Activated T-helper 1 cell treated with anti-CD3 and anti-CD28 coated beads, Interleukin-2, amount 50 U/mL, for 16 hours (primary cell): ENCODE results near the gene HLA-E.
"Not testable (repeated sequence)": the region's sequence is repeated elsewhere in the genome, so short reads cannot be mapped to it uniquely, and the experiment has no call there.

Experiments used
- DNase-seq, 2 donors: peaks; one replicate each; pipeline ENCODE4 v3.0.0-alpha.2; 2020; ENCODE audit warnings: low read depth in 1 of 2, low spot score in 1 of 2

HLA-E gene

DNA sequence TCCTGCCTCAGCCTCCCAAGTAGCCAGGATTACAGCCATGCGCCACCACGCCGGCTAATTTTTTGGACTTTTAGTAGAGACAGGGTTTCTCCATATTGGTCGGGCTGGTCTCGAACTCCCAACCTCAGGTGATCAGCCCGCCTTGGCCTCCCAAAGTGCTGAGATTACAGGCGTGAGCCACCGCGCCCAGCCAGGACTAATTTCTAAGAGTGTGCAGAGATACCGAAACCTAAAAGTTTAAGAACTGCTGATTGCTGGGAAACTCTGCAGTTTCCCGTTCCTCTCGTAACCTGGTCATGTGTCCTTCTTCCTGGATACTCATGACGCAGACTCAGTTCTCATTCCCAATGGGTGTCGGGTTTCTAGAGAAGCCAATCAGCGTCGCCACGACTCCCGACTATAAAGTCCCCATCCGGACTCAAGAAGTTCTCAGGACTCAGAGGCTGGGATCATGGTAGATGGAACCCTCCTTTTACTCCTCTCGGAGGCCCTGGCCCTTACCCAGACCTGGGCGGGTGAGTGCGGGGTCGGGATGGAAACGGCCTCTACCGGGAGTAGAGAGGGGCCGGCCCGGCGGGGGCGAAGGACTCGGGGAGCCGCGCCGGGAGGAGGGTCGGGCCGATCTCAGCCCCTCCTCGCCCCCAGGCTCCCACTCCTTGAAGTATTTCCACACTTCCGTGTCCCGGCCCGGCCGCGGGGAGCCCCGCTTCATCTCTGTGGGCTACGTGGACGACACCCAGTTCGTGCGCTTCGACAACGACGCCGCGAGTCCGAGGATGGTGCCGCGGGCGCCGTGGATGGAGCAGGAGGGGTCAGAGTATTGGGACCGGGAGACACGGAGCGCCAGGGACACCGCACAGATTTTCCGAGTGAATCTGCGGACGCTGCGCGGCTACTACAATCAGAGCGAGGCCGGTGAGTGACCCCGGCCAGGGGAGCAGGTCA lies at the start of gene HLA-E:
Gene HLA-E (plus strand): TSS at position 429 of the 945 bp plus-strand sequence. CDS start 23 bp downstream, at position 452.
- DNase-seq = peak; percentile 62 to 77

DNA sequence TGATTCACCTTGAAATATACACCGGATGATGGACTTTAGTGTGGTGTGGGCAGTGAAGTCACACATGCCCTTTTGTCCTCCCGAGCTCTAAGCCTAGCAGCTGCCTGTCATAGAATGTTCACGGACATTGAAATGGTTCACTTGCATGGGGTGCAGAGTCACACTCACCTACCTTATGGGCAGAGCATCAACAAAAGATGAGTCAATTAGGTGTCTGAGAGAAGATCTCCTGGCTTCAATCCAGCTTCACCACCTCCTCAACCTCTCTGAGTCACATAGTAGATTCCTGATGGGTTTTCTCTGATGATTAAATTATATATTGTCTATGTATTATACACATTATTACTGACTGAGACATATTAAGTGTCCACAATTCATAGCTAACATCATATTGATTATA lies 48.1 kb upstream of the HLA-E start:
- DNase-seq = no peak

DNA sequence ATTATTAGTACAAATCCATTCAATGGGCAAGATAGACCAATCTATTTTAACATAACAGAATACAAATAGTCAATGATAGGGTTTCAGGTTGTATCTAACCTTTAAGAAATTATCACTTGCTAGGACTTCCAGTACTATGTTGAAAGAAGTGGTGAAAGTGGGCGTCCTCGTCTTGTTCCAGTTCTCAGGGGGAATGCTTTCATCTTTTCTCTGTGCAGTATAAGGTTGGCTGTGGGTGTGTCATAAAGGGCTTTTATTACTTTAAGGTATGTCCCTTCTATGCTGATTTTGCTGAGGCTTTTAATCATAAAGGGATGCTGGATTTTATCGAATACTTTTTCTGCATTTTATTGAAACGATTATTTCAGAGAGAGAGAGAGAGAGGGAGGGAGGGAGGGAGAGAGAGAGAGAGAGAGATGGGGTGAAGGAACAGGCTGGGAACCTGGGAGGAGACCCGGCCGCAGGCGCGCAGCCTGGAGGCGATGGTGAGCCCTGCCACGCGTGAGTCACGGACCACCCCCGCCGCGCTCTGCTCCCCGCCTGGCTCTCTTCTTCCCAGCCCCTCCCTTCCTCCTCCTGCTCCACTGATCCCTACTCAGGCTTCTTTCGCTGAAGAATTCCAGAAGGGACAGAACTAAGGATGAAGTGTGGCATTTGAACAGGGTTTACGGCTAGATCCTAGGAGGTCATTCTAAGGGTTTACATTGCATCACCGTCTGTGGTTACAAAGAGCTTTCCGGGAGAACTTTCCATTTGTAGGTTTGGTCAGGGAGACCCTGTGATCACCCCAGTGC lies 45.5 kb upstream of the HLA-E start:
- DNase-seq = no peak

DNA sequence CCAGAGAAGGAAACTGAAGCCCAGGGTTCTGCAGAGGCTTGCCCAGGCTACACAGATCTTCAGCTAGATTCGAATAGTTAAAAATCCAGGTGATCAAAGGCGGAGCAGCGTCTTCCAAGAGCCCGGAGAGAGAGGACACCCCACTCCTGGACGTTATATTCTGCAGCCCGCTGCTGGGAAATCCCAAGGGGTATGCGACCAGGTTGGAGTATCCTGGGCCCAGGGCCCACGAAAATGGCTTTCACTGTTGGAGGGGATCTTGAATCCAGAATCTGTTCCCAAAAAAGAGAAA lies 44.9 kb upstream of the HLA-E start:
- no peak for DNase-seq

DNA sequence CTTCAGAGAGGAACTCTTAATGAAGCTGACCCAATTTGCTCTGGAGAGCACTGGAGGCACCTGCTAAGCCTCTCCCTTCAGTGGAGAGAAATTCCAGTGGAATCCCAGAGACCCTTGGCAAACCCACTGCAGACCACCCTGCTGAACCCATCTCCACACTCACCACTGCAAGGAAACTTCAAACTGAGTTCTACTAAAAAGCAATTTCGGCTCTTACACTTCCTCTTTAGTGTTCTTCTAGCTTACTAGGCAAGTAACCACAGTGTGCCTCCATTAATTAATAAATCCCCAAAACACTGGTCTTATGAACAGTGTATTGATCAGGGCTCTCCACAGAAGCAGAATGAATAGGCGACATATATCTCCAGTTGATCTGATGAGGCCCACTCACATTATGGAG lies 43.0 kb upstream of the HLA-E start:
- no peak for DNase-seq

DNA sequence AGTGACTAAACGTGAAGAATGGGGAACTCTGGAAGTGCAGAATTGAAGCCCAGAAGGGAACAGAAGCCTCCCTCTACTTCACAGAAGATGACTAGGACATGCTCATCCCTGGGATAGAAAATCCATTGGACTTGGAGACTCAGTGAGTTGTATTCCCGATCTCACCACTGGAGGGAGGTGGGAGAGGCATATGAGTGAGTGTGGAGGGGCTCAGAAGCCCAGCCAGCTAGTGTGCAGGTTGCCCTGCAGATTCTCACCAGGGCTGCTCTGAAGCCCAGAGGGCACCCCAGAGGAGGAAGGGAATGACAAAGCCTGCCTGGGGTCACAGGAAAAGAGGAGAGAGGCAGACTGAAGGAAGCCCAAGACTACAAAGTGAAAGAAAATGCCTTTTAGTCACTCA lies 42.1 kb upstream of the HLA-E start:
- no peak for DNase-seq

DNA sequence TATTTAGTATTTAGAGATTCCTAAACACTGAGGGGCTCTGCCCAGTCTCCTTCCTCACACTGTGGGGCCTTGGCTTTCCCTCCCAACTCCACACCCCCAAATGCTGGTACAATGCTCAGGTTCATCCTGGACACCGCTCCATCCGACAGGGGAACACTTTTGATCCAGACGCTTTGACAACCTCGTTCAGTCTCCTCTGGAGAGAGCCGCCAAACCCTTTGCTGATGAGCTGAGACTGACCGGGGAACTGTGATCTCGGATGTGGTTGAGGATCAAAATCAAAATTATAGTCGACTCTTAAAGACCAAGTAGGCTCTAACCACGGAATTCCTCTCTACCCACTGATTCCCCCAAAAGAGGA lies 38.8 kb upstream of the HLA-E start:
- DNase-seq = no peak

DNA sequence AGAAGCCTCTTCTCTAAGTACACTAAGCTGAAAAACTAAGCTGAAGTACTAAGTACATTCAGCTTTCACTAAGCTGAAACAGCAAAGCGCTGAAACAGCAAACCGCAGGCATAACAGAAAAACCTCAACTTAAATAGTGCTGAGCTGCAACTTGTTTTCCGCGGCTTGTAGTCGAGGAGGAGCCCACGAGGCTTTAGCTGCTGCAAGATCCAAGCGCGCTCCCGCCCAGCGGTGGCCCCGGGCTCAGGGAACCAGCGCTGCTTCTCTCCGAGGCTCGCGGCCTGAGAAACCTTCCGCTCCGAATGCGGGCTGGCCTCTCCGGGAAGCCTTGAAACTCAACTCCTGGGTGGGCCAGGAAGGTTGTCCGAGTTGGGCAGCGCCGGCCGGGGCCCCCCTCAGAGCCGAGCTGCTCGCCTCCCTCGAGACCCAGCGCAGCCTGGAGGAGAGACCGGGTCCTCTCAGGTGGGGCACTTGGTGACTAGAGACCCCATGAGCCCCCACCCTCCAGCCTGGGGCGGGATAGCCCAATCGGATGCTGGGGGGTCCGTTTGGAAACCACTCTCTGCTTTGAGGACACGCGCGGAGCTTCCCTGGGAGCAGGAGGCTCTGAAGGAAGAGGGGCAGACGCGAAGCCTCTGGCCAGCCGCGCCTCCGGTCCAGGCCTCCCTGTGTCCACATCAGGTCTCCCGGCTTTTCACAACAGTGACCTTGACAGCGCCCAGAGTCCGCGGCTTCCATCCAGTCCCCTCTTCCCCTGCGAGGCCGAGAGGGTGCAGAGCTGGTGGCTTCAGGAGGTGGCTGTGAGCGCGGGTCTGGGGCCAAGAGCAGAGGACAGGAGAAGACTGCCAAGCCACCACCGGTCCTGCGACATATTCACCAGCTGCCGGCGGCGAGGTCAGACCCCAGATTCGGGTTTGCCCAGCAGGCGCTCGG lies 38.1 kb upstream of the HLA-E start:
- peak in 1 of 2 donors; percentile 40 for DNase-seq

DNA sequence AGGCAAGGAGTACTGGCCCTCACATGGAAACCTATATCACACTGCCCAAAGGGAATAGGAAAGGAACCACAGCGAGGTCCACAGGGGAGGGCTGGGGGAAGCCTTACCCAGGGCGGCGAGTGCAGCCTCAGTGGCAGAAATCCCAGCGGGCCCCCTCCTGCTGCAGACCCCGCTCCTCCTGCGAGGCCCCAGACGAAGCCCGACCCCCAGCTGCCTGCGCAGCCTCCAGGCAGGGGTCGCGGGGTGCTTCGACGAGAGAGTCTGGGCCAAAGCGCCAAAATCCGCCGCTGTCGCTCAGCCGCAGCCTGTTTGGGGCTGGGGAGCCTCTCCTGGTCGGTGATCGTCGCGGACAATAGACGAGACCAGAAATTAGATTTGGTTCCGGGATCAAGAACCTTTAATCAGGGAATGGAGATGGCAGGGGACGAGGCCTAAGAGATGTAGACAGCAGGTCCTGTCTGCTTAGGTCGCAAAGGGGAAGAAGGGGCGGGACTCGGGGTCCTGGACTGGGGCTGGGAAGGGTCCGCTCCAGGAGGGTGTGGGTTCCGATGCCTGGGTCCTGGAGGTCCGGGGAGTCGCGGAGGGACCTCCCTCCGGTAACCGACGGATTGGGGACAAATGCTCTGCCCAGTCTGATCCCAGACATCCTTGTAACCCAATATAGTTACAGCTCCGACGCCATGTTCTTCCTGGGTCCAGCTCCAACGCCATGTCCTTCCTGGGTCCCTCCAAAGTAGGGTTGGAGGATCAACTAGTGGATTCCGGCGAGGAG lies 36.4 kb upstream of the HLA-E start:
- DNase-seq = no peak

DNA sequence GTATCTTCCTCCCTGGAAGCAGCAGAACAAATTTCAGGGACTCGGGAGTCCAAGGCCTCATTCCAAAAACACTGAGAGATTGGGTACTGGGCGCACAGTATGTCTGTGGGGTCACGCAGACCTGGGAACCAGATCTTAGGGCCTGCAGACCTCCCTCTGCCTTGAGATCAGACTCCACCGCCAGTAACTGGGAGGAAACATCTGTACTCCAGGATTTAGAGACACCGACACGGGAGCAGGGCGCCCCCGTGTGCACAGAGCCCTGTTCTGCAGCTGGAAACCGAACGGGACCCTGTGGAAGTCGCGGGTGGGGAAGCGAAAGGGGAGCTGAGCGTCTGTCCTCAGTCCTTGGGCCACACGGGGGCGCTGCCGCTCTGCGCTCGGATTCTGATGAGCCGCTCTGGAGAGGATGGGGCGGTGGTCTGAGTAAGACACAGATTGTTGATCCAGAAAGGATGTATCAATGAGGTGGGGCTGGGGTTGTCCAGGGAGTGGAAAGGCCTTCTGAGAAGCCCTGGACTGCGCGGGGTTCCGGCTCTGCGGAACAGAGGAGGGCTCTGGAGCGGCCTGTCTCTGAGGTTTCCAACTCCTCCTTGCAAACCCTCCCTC lies 35.7 kb upstream of the HLA-E start:
- DNase-seq = peak; percentile 75 to 83

DNA sequence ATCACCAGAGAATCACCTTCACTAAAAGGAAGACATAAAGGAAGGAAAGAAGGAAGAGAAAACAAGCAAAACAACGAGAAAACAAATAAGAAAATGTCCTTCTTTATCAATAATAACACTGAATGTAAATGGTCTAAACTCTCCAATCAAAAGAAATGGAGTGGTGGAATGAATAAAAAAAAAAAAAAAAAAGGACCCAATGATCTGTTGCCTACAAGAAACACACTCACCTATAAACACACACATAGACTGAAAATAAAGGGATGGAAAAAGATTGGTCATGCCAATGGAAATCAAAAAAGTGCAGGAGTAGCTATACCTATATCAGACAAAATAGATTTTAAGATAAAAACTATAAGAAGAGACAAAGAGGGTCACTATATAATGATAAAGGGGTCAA lies 30.2 kb upstream of the HLA-E start:
- no peak for DNase-seq

DNA sequence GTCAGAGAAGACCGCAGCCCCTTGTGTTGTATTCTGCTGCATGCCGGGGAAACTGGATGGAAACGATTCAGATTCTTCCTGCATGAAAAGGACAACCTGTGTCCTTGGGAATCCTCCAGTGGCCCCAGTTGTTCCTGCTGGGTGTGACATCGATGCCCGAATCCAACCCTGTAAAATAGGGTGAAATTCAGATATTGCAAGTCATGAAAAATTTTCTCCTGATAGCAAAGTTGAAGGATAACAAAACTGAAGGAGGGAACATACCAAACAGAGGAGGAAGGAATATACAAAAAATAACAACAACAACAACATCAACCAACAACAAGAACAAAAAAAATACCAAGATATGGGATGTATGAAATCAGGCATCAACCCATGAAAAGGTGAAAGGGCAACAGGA lies 28.3 kb upstream of the HLA-E start:
- DNase-seq = no peak

DNA sequence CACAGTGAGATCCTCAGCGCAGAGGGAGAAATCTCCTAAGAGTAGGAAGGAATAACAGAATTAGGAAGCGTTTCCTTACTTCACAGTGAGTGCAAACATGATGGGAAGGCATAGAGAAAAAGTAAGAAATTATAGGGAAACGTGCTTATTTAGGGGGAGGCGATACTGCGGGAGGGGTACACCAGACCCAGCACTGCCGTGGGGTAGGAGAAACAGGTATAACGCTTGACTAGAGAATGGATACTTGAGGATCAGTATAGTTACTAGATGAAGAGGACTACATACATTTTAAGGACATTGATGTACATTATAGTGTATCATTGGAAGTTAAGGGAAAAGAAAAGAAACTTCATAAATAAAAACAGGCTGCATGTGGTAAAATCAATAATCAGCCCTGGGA lies 26.8 kb upstream of the HLA-E start:
- DNase-seq = no peak

DNA sequence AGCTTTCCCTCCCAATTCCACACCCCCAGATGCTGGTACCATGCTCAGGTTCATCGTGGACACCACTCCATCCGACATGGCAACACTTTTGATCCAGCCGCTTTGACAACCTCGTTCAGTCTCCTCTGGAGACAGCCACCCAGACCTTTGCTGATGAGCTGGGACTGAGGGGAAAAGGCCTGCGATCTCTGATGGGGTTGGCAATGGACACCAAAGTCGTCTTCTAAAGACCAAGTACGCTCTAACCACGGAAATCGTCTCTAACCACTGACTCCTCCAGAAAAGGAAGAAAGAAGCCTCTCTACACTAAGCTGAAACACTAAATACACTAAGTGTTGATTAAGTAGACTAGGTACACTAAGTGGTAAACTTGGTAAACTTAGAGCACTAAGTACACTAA lies 26.1 kb upstream of the HLA-E start:
- no peak for DNase-seq

DNA sequence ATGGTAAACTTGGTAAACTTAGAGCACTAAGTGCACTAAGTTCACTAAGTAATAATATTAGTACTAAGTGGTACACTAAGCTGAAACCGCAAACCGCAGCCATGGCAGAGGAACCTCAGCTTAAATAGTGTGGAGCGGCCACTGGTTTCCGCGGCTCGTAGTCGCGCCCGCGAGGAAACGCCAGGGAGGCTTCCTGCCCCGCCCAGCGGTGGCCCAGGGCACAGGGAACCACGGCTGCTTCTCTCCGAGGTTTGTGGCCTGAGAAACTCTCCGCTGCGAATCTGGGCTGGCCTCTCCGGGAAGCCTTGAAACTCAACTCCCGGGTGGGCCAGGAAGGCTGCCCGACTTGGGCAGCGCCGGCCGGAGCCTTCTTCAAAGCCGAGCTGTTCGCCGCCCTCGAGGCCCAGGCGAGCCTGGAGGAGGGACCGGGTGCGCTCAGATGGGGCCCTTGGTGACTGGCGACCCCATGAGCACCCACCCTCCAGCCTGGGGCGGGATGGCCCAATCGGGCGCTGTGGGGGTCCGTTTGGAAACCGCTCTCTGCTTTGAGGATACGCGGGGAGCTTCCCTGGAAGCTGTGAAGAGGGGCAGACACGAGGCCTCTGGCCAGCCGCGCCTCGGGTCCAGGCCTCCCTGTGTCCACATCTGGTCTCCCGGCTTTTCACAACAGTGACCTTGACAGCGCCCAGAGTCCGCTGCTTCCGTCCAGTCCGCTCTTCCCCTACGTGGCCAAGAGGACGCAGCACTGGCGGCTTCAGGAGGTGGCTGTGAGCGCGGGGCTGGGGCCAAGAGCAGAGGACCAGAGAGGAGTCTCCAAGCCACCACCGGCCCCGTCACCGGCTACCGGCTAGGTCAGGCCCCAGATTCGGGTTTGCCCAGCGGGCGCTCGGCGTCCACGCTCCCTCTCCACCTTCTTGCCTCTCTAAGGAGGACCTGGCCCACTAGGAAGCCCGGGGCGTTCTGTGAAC lies 25.4 kb upstream of the HLA-E start:
- DNase-seq = peak in 1 of 2 donors; percentile 56

DNA sequence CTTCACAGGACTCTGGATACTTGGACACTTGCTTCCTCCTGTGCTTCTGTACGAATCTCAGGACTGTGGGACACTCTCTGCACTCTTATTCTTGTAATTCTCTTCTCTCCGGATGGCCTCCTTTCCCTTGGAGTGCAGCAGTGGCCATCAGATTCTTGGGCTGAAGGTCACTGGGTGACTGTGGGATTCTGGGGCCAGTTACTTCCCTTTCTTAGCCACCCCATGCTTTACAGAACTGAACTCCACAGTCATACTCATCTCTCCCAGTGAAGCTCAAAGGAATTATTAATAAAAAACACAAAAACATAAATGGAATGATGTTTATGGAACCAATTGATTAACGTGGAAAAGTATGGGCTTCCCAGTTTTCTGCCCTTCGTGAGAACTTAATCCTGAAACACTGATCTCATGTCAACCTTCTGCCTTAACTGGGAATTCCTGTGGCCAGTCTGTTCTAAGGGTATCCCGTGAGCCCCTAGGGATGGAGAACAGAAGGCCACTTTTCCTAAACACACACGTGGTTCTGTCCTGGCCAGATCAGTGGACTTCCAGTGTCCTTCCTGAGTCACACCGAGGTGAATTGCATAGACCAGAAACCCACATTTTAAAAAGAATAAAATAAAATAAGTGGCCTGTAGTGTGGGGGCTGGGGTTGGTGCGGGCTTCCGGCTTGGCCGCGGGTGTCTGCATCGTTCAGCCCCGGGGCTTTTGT lies 23.6 kb upstream of the HLA-E start:
- DNase-seq = no peak

DNA sequence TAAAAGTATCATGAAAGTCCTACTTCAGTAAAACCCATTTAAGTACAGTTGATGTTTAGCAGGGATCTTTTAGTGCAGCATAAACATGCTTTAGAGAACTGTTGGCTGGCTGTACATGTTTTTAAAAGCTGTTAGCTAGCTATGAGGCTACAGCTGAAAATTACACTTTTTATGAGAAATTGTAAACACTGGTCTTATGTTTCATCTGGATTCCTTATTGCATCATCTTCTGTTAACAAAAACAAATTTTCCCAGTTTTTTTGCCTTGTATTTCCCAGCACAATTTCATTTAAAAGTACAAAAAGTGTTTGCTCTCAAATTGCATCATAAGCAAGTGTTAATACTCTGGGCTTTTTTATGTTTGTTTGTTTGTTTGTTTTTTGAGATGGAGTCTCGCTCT lies 18.3 kb upstream of the HLA-E start:
- no peak for DNase-seq

DNA sequence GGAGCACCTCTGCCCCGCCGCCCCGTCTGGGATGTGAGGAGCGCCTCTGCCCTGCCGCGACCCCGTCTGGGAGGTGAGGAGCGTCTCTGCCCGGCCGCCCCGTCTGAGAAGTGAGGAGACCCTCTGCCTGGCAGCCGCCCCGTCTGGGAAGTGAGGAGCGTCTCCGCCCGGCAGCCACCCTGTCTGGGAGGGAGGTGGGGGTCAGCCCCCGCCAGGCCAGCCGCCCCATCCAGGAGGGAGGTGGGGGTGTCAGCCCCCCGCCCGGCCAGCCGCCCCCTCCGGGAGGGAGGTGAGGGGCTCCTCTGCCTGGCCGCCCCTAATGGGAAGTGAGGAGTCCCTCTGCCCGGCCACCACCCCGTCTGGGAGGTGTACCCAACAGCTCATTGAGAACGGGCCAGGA lies 14.2 kb upstream of the HLA-E start:
- not testable (repeated sequence) for DNase-seq
